Ovary (tissue), 3 donors: Measurements from ENCODE around the gene PGM5.
"Not testable (repeated sequence)": the region's sequence is repeated elsewhere in the genome, so short reads cannot be mapped to it uniquely, and the experiment has no call there.

ENCODE experiments used
- POLR2A ChIP-seq: fragments of 450-650 bp; IDR thresholded peaks from one replicate; pipeline ENCODE4 v1.6.1; 2017; ENCODE audit warnings: antibody characterized with exemption, mild to moderate bottlenecking, moderate library complexity
- TF ChIP-seq, protein P1 (sequence below), 3 donors: fragments of 450-650 bp in 2 of 3; fragments of 200-600 bp in 1 of 3; IDR thresholded peaks; one replicate each; pipeline versions ENCODE4 v1.5.1 to v1.8.0; 2016 to 2022; ENCODE audit warnings: antibody characterized with exemption in 3 of 3, mild to moderate bottlenecking in 1 of 3
- donor health status: DM: no; HTN: no; CAD: no.

- TF ChIP-seq, protein P1, sequence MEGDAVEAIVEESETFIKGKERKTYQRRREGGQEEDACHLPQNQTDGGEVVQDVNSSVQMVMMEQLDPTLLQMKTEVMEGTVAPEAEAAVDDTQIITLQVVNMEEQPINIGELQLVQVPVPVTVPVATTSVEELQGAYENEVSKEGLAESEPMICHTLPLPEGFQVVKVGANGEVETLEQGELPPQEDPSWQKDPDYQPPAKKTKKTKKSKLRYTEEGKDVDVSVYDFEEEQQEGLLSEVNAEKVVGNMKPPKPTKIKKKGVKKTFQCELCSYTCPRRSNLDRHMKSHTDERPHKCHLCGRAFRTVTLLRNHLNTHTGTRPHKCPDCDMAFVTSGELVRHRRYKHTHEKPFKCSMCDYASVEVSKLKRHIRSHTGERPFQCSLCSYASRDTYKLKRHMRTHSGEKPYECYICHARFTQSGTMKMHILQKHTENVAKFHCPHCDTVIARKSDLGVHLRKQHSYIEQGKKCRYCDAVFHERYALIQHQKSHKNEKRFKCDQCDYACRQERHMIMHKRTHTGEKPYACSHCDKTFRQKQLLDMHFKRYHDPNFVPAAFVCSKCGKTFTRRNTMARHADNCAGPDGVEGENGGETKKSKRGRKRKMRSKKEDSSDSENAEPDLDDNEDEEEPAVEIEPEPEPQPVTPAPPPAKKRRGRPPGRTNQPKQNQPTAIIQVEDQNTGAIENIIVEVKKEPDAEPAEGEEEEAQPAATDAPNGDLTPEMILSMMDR (IDR thresholded peaks at IDR 0.05) = not testable (repeated sequence)
- not testable (repeated sequence) for TF ChIP-seq POLR2A
Measured at GRCh38 chr9:68355993-68356379, 425 bp upstream of the PGM5 start.
